Uterus (tissue), 4 donors: ENCODE results near the gene LGALS3. TPM values are rescaled to one million over a fixed set of nuclear protein-coding genes. Genes with fewer than 3 reads are reported as not detected.
A peak's percentile ranks its signal among the peaks of the same experiment; 100 is the strongest.

ENCODE experiments used
- DNase-seq, 2 donors: peaks; one replicate each; pipeline ENCODE4 v3.0.0-alpha.2; 2019 to 2020
- H3K27ac ChIP-seq, 2 donors: fragments of 200-600 bp; sonication (generic); 1 replicate in 1 of 2; 2 replicates in 1 of 2; pipeline ENCODE4 v1.5.1; 2016 to 2018
- H3K27me3 ChIP-seq, 2 donors: fragments of 200-600 bp; sonication (generic); one replicate each; pipeline ENCODE4 v1.5.1; 2018 to 2019; ENCODE audit warnings: control low read depth in 1 of 2
- H3K36me3 ChIP-seq, 2 donors: fragments of 200-600 bp; sonication (generic); one replicate each; pipeline ENCODE4 v1.5.1; 2019; ENCODE audit warnings: control low read depth in 1 of 2
- H3K4me1 ChIP-seq, 2 donors: fragments of 200-600 bp; sonication (generic); one replicate each; pipeline ENCODE4 v1.5.1; 2018 to 2019; ENCODE audit warnings: control low read depth in 1 of 2
- H3K4me3 ChIP-seq, 2 donors: fragments of 200-600 bp; sonication (generic); 1 replicate in 1 of 2; 2 replicates in 1 of 2; pipeline ENCODE4 v1.5.1; 2018 to 2019; ENCODE audit warnings: mild to moderate bottlenecking in 1 of 2
- H3K9me3 ChIP-seq, 2 donors: fragments of 200-600 bp; sonication (generic); one replicate each; pipeline ENCODE4 v1.5.1; 2019; ENCODE audit warnings: control low read depth in 1 of 2
- POLR2A ChIP-seq, 2 donors: fragments of 450-650 bp; IDR thresholded peaks; one replicate each; pipeline ENCODE4 v1.6.1; 2016; ENCODE audit warnings: antibody characterized with exemption in 2 of 2, mild to moderate bottlenecking in 1 of 2, moderate library complexity in 1 of 2
- intact Hi-C: fragments of 100-400 bp; cut with DNase I; formaldehyde crosslinking; loops from one replicate; pipeline ENCODE4 v1.15.1; 2023; ENCODE audit warnings: low total_unique reads
- total RNA-seq, 4 donors: library from RNA; depleted of rRNA in 3 of 4; stranded (reverse); fragments of >200 nt in 3 of 4; gene quantifications; one replicate each; pipeline versions ENCODE4 v1.1.0 to v1.2.4, GENCODE V29; 2014 to 2023
- TF ChIP-seq, protein P1 (sequence below), 4 experiments: fragments of 200-600 bp in 2 of 4; fragments of 450-650 bp in 2 of 4; sonication (generic) in 2 of 4; IDR thresholded peaks; one replicate each; pipeline ENCODE4 v1.5.1; 2016 to 2019; ENCODE audit warnings: antibody characterized with exemption in 4 of 4, mild to moderate bottlenecking in 2 of 4, moderate library complexity in 1 of 4
- donor health status: DM: yes; HTN: yes; CAD: no.

The LGALS3 gene
- total RNA-seq, 4 donors from 2014 or later = 71.9 to 486 (median 216) TPM

DNA sequence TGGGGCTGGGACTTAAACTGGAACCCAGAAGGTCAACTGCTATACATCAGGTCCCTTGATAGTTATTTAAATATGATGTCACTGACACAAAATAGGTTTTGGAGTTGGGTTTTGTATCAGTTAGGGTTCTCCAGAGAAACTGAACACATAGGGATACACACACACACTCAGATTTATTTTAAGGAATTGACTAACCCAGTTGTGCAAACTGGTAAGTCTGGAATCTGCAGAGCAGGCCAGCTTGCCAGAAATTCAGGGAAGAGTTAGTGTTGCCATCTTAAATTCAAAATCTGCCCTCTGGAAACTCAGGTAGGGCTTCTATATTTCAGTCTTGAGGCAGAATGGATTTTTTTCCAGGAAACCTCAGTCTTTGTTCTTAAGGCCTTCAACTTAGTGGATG lies 40.7 kb upstream of the LGALS3 start:
- no peak for DNase-seq
- Histone ChIP-seq H3K36me3 (no peaks in the 10 kb centered on the region), H3K27me3 (no peaks in the 10 kb centered on the region), H3K27ac (no peak overlapping the region), H3K4me3 (no peak overlapping the region), H3K4me1 (no peaks in the 10 kb centered on the region), H3K9me3 (no peaks in the 10 kb centered on the region)
- TF ChIP-seq, protein P1, sequence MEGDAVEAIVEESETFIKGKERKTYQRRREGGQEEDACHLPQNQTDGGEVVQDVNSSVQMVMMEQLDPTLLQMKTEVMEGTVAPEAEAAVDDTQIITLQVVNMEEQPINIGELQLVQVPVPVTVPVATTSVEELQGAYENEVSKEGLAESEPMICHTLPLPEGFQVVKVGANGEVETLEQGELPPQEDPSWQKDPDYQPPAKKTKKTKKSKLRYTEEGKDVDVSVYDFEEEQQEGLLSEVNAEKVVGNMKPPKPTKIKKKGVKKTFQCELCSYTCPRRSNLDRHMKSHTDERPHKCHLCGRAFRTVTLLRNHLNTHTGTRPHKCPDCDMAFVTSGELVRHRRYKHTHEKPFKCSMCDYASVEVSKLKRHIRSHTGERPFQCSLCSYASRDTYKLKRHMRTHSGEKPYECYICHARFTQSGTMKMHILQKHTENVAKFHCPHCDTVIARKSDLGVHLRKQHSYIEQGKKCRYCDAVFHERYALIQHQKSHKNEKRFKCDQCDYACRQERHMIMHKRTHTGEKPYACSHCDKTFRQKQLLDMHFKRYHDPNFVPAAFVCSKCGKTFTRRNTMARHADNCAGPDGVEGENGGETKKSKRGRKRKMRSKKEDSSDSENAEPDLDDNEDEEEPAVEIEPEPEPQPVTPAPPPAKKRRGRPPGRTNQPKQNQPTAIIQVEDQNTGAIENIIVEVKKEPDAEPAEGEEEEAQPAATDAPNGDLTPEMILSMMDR (IDR thresholded peaks at IDR 0.05) = no peak
- TF ChIP-seq POLR2A (IDR thresholded peaks at IDR 0.05) = no peak
- intact Hi-C loops = loop anchor here (10.0 kb wide), 1 partner anchor 76 kb away; no protein-coding TSS in a partner anchor

GRCh38 chr14:55092341-55092740 lies 36.7 kb upstream of the LGALS3 start:
- TF ChIP-seq POLR2A (IDR thresholded peaks at IDR 0.05) = no peak
- TF ChIP-seq, protein P1 (IDR thresholded peaks at IDR 0.05) = no peak
- H3K36me3 ChIP-seq = no peaks in the 10 kb centered on the region
- no peaks in the 10 kb centered on the region for H3K4me1 ChIP-seq
- H3K9me3 ChIP-seq = no peaks in the 10 kb centered on the region
- no peaks in the 10 kb centered on the region for H3K27me3 ChIP-seq
- intact Hi-C loops = no loop called here
- no peak overlapping the region for H3K27ac ChIP-seq
- DNase-seq = no peak
- H3K4me3 ChIP-seq = no peak overlapping the region

- Histone ChIP-seq H3K9me3 (no peaks in the 10 kb centered on the region), H3K27ac (no peak overlapping the region), H3K4me3 (no peak overlapping the region), H3K4me1 (no peaks in the 10 kb centered on the region), H3K27me3 (no peaks in the 10 kb centered on the region), H3K36me3 (no peaks in the 10 kb centered on the region)
- TF ChIP-seq, protein P1 (IDR thresholded peaks at IDR 0.05) = no peak
- TF ChIP-seq POLR2A (IDR thresholded peaks at IDR 0.05) = no peak
- intact Hi-C loops = no loop called here
- no peak for DNase-seq
Measured at GRCh38 chr14:55094292-55095157, 34.5 kb upstream of the LGALS3 start.

DNA sequence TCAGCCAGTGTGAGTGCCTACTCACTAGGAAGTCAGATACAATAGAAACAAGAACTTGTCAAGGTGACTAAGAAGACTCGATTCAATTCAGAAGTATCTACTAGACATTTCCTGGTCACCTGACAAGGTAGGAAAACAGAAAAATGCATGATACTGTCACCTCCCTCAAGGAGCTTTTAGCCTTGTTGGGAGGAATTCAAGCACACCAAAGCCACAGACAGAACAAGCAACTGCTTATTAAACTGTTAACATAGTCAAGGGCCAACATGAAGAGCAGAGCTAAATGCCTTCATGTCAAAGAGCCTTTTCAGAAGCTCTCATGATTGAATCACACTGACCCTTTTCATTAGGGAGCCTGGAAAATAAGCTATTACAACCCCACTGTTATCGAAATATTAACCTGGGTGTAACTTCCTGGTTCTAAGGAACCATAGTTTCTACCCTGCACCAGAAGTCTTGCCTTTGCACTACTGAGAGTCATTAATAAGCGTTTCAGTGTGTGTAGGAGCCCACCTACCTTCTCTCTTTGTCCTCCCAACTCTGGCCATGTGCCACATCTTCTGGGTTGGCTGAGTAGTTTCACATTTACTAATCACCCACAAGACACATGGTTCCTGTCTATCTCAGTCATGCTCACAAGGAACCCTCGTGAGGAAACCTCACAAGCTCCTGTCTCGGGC lies 31.0 kb upstream of the LGALS3 start:
- Histone ChIP-seq H3K4me1 (peaks cover 6 to 17% of the 10 kb centered on the region in 2 donors), H3K9me3 (no peaks in the 10 kb centered on the region), H3K27ac (peak overlapping the region; percentile 66 to 96), H3K4me3 (no peak overlapping the region), H3K36me3 (no peaks in the 10 kb centered on the region), H3K27me3 (no peaks in the 10 kb centered on the region)
- intact Hi-C loops = no loop called here
- TF ChIP-seq POLR2A (IDR thresholded peaks at IDR 0.05) = no peak
- TF ChIP-seq, protein P1 (IDR thresholded peaks at IDR 0.05) = no peak
- no peak for DNase-seq

DNA sequence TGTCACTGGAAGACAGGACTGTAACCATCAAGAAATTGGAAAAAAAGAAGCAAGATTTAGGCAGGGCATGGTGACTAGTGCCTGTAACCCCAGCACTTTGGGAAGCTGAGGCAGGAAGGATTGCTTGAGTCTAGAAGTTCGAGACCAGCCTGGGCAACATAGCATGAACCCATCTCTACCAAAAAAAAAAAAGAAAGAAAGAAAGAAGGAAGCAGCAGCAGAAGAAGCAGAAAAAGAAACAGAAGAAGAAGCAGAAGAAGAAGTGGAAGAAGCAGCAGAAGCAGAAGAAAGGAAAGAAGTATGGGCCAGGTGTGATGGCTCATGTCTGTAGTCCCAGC lies 30.5 kb upstream of the LGALS3 start:
- H3K36me3 ChIP-seq = no peaks in the 10 kb centered on the region
- no peak for DNase-seq
- H3K4me1 ChIP-seq = peaks cover 11 to 19% of the 10 kb centered on the region in 2 donors
- H3K9me3 ChIP-seq = no peaks in the 10 kb centered on the region
- H3K27me3 ChIP-seq = no peaks in the 10 kb centered on the region
- no peak overlapping the region for H3K4me3 ChIP-seq
- TF ChIP-seq POLR2A (IDR thresholded peaks at IDR 0.05) = no peak
- TF ChIP-seq, protein P1 (IDR thresholded peaks at IDR 0.05) = no peak
- intact Hi-C loops = no loop called here
- H3K27ac ChIP-seq = peak overlapping the region; percentile 66 to 96
